ENCODE data around the gene MDN1. TPM values are rescaled to one million over a fixed set of nuclear protein-coding genes. Genes with fewer than 3 reads are reported as not detected.

Gene MDN1
- total and polyA plus RNA-seq, 11 donors: 9.1 to 38.0 (median 24.4) TPM

DNA sequence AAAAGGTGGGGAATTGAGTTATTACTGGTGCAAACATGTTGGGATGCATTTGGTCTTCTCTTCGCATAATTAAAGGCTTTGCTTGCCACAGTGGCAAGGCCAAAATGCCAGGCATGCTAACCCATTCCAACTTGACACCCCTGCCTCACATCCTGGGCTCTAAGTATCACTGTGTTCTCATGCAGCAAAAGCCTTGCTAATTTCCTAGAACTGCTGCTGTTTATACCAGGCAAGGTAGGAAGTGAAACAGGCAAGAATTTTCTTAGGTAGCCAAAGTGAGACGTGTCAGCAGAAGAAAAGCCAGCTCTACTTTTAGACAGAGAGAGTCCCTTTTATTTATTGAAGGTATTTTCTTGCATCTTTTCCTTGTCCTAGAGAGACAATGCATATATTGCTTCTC lies 222.2 kb downstream of the MDN1 start:
- intact Hi-C loops (cut with DNase I): loop anchor here in 2 of 10 donors (5.0 to 10.0 kb wide), 2 partner anchors 143 to 165 kb away; partner anchors contain the start of gene ANKRD6 (in 1 of the 2)
- TF ChIP-seq POLR2A (IDR thresholded peaks at IDR 0.05): no peak
- TF ChIP-seq, protein P1, sequence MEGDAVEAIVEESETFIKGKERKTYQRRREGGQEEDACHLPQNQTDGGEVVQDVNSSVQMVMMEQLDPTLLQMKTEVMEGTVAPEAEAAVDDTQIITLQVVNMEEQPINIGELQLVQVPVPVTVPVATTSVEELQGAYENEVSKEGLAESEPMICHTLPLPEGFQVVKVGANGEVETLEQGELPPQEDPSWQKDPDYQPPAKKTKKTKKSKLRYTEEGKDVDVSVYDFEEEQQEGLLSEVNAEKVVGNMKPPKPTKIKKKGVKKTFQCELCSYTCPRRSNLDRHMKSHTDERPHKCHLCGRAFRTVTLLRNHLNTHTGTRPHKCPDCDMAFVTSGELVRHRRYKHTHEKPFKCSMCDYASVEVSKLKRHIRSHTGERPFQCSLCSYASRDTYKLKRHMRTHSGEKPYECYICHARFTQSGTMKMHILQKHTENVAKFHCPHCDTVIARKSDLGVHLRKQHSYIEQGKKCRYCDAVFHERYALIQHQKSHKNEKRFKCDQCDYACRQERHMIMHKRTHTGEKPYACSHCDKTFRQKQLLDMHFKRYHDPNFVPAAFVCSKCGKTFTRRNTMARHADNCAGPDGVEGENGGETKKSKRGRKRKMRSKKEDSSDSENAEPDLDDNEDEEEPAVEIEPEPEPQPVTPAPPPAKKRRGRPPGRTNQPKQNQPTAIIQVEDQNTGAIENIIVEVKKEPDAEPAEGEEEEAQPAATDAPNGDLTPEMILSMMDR (IDR thresholded peaks at IDR 0.05): no peak
- H3K27ac ChIP-seq: no peak overlapping the region
- H3K36me3 ChIP-seq: peaks cover 0 to 2% (median 0%) of the 10 kb centered on the region in 9 donors
- H3K4me1 ChIP-seq: peaks cover 0 to 16% (median 5%) of the 10 kb centered on the region in 12 donors
- no peak overlapping the region for H3K4me3 ChIP-seq
- no peak for DNase-seq
- H3K9me3 ChIP-seq: no peaks in the 10 kb centered on the region
- no peaks in the 10 kb centered on the region for H3K27me3 ChIP-seq
- WGBS, 4 donors: 48 to 94% (median 68%) methylated on average over 2 of the region's 2 CpGs
- ATAC-seq: no peak

DNA sequence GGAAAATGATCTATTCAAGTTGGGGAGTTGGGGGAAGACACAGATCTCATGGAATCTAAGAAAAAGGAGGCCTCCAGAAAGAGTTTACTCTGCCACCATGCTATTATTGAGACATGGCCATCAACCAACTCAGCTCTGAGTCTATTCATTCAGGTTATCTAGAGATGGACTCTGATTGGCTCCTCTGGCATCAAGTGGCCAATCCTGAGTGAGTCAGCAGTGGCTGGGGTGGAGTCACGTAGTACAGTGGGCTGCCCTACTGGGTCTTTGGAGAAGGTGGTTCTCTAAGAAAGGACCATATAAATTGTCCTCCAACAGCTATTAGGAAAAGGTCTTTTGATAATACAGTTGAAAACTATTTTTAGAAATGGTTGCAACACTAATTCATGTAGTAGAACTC lies 223.1 kb downstream of the MDN1 start:
- no peaks in the 10 kb centered on the region for H3K9me3 ChIP-seq
- TF ChIP-seq POLR2A (IDR thresholded peaks at IDR 0.05): no peak
- TF ChIP-seq, protein P1 (IDR thresholded peaks at IDR 0.05): no peak
- H3K4me3 ChIP-seq: no peak overlapping the region
- intact Hi-C loops (cut with DNase I): loop anchor here in 2 of 10 donors (5.0 to 10.0 kb wide), 2 partner anchors 142 to 164 kb away; partner anchors contain the start of gene ANKRD6 (in 1 of the 2)
- no peaks in the 10 kb centered on the region for H3K27me3 ChIP-seq
- peaks cover 0 to 16% (median 5%) of the 10 kb centered on the region in 12 donors for H3K4me1 ChIP-seq
- no peak overlapping the region for H3K27ac ChIP-seq
- WGBS, 4 donors: 89 to 100% (median 97%) methylated on average over 1 of the region's 1 CpG
- ATAC-seq: peak in 2 of 4 donors; percentile 53 to 55
- no peaks in the 10 kb centered on the region for H3K36me3 ChIP-seq
- no peak for DNase-seq

DNA sequence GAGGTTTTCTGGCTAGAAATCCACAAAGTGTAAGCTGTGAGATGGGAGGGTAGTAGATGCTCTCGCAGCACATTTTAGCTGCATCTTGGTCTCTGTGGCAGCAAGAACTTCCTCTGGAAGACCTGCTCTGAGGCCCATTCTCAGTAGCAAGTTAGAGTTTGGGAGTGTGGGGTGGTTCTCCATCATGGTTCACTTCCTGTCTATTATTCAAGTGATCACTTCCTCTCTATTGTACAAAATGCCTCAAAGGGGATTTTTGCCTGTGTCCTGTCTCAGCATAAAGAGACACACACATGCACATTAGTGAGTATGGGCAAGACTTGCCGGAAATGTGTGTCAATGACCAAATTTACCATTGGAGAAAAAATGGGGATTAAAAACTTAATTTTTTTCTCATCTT lies 223.5 kb downstream of the MDN1 start:
- Histone ChIP-seq H3K9me3 (no peaks in the 10 kb centered on the region), H3K4me1 (peaks cover 0 to 16% (median 5%) of the 10 kb centered on the region in 12 donors), H3K36me3 (no peaks in the 10 kb centered on the region), H3K27ac (no peak overlapping the region), H3K27me3 (no peaks in the 10 kb centered on the region), H3K4me3 (no peak overlapping the region)
- WGBS, 4 donors: 73 to 86% (median 82%) methylated on average over 2 of the region's 2 CpGs
- ATAC-seq: peak in 1 of 4 donors; percentile 25
- intact Hi-C loops (cut with DNase I): loop anchor here in 2 of 10 donors (5.0 to 10.0 kb wide), 2 partner anchors 141 to 164 kb away; partner anchors contain the start of gene ANKRD6 (in 1 of the 2)
- no peak for DNase-seq
- TF ChIP-seq POLR2A (IDR thresholded peaks at IDR 0.05): no peak
- TF ChIP-seq, protein P1 (IDR thresholded peaks at IDR 0.05): no peak

Other genes starting within 250 kb of the MDN1 start
- 10 to 100 TPM; 15.2 to 50.0 (median 44.3) TPM for gene LYRM2, start 181.0 kb downstream of the MDN1 start, total RNA-seq
- 10 to 100 TPM; 16.9 to 35.7 TPM for gene LYRM2, start 181.0 kb downstream of the MDN1 start, polyA plus RNA-seq
- 10 to 100 TPM in 8 of 9 donors, 1 to 10 TPM in 1; 8.4 to 16.2 (median 12.3) TPM for gene CASP8AP2, start 10.1 kb upstream of the MDN1 start, total RNA-seq
- gene CASP8AP2, start 10.1 kb upstream of the MDN1 start, polyA plus RNA-seq: 1 to 10 TPM; 4.4 to 6.5 TPM
- not detected for gene GJA10, start 74.7 kb upstream of the MDN1 start, total RNA-seq
- not detected for gene GJA10, start 74.7 kb upstream of the MDN1 start, polyA plus RNA-seq